HL-60/S4 treated with phorbol 12-myristate 13-acetate at 8.2 ng/mL for 4 days and 3 days (cell line): ENCODE results near the gene SLC32A1.

ENCODE experiments used
- in situ Hi-C: fragments of 300-500 bp; cut with MboI; formaldehyde crosslinking; loops from 2 replicates; pipeline ENCODE4 v1.15.0; 2022; ENCODE audit warnings: low sequenced_read_pairs

SLC32A1 gene

DNA sequence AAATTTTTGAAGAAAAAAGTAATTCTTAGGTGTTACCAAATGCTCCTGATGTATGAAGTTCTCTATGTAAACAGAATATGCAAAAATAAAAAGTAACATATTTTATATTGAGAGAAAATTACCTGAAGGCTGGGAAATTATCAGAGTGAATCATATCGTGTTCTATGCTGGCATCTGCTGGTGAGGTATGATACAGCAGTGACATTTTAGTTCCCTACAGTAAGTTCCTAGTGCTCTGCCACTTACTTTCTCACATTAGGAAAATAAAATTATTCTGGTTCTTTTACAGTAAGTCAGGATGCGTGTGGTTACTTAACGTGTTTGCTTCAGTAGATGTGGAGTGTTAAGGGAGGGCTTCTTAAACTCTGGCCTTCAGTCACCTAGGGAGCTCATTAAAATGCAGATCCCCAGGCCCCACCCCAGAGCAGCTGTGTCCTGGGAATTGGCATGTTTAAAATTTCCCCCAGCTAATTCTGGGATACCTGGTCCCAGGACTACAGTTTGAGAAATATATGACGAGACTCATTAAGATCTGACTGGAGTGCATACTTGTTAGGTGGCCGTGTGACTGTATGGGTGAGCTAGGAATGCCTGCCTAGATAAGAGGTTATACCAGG lies 27.2 kb downstream of the SLC32A1 start:
- in situ Hi-C loops, result no loop called here

DNA sequence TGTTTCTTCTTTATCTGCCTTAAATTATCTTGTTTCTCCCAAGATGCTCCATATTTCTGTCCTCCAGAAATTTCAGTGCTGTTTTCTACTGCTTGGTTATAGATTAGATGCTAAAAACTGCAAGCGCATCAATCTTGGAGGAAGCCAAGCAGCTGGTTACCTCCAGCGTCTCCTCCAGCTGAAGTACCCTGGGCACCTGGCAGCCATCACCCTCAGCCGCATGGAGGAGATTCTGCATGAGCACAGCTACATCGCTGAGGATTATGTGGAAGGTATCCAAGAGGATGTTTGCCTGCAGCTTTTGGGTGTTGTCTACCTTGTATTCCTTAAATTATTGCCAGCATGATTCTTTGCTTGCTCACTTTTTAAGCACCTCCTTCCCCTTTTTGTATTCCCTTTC lies 27.7 kb downstream of the SLC32A1 start:
- in situ Hi-C loops, result no loop called here

DNA sequence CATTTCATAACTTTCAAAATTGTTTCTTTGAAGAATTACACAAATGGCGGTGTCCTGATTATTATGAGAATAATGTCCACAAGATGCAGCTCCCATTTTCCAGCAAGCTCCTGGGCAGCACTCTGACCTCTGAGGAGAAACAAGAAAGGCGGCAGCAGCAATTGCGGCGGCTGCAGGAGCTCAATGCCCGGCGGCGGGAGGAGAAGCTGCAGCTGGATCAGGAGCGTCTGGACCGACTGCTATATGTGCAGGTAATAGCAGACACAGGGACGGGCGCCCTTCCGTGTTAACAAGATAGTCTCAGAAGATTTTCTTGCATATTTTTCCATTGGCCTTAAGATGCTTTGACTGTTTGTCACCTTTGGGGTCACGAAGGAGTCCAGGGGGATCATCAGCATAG lies 30.6 kb downstream of the SLC32A1 start:
- in situ Hi-C loops, result no loop called here

DNA sequence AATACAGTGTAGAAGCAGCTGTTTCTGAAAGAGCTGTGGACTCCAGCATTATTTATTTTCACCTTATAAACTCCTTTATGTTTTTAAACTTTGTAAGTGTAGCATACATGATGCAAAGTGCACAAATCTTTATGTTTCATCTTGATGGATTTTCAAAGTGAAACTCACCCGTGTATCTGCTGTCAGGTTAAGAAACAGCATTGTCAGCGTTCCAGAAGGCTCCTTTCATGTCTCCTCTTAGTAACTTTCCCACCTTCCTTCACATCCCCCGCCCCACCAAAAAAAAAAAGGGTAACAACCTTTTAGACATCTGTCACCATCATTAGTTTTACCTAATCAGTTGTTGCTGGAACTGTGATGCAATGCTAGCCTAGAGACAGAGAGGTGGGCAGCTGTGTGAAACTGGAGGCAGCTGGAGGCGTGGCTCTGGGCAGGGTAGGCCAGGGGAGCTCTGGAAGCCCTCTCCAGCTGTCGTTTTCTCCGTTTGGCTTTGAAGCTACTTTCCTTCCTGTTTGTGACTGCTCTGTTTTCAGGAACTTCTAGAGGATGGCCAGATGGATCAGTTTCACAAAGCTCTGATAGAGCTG lies 31.1 kb downstream of the SLC32A1 start:
- in situ Hi-C loops, result no loop called here

DNA sequence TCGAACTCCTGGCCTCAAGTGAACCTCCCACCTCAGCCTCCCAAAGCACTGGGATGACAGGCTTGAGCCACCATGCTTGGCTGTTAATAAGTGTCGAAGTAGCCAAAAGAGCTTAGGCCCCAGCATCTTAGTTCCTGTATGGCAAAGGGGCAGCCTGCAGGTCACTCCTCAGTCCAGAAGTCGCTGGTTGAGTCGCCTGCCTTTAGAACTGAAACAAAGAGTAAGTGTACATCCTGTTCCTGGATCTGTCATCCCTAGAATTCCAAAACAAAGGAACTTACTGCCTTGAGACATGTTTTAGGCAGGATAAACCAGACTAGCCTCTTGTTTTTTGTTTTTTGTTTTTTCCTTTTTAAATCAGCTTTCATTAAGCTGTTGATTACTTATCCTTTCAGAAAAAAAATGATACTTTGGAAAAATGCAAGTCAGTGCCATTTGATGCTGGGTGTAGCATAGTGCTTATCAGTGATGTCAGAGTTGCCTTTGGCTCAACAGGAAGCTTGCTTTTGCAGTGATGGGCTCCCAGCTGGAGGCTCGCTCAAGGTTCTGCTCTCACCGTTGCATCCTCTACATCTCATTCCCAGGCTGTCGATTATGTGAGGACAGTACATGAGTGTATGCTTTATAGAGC lies 33.0 kb downstream of the SLC32A1 start:
- in situ Hi-C loops, result no loop called here

DNA sequence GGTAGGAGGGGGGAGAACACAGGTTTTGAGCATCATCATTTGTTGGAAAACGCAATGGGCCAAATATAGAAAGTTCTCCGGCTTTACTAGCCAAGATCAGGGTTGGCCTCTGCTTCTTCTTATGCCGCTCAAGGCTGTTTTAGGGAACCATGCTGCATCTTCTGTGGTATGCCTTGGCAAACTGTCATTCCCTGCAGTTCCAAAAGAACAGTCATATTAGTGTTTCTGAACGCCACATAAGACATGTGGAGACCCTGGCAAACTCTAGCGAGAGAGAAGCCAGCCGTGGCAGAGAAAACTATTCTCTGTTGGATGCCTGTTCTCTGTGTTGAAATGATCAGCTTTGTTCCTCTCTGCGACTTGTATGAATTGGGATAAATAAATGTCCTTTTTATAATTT lies 34.8 kb downstream of the SLC32A1 start:
- in situ Hi-C loops, result no loop called here

DNA sequence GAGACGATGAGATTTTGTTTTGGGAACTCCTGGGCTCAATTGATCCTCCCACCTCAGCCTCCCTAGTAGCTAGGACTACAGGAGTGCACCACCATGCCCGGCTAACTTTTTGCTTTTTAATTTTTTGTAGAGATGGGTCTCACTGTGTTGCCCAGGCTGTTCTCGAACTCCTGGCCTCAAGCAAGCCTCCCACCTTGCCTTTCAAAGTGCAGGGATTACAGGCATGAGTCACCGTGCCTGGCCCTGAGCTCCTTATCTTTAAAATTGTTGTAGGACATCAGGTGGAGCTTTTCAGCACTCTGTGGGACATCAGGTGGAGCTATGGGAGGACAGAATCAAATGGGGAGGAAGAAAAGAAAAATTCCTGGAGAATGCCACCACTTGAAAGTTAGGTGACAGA lies 36.7 kb downstream of the SLC32A1 start:
- in situ Hi-C loops, result no loop called here

DNA sequence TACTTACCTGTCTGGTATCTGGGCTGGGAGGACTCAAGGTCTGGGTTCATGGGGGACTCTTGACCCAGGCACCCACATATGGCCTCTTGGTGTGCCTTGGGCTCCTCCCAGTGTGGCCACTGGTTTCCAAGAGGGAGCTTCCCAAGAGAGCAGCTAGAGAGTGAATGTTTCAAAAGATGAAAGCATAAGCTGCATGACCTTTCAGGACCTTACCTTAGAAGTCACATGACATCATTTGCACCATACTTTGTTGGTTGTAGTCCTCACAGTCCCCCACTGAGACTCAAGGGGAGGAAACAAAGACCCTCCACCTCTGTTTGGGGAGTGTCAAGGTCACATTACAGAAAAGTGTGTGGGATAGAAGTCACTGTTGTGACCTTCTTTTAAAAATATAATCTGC lies 37.9 kb downstream of the SLC32A1 start:
- in situ Hi-C loops, result no loop called here

DNA sequence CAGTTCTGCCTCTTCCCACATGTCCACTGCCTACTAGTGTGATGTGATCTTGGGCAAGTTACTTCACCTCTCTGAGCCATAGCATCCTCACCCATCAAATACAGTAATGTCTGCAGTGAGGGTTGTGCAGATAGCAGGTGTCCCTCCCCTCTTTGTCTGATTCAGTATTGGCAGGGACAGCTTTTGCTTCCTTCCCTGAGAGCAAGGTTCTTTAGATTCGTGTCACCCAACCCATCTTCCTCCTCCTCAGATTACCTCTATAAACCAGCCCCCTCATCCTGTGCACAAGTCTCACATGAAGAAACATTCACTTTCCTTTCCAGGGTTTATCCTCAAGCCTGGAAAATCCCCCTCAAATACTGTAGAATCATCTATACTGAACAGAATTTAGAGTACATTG lies 39.3 kb downstream of the SLC32A1 start:
- in situ Hi-C loops, result no loop called here

DNA sequence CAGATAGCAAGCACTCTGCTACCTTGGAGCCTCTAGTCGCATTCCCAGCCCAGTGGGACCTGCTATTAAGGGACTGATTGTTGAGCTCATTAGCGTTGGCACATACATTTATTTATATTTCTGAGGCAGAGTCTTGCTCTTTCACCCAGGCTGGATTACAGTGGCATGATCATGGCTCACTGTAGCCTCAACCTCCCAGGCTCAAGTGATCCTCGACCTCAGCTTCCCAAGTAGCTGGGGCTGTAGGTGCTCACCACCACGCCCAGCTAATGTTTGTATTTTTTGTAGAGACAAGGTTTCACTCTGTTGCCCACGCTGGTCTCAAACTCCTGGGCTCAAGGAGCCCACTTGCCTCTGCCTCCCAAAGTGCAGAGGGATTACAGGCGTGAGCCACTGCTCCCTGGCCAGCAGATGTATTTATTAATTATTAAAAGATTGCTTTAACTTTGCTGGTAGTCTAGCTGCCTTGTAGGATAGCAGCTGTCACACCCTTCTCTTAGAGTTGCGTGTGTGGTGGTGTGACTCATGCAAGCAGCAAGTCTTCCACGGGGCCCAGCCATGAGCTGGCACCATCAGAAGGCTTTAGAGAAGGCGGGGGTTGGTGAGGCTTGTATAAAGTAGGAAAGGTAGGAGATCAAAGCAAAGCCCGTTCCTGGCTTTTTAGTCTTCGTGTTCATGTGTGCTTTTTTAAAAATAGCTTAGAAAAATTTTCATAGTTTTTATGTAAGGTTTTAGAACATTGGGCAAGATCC lies 40.5 kb downstream of the SLC32A1 start:
- in situ Hi-C loops, result no loop called here

DNA sequence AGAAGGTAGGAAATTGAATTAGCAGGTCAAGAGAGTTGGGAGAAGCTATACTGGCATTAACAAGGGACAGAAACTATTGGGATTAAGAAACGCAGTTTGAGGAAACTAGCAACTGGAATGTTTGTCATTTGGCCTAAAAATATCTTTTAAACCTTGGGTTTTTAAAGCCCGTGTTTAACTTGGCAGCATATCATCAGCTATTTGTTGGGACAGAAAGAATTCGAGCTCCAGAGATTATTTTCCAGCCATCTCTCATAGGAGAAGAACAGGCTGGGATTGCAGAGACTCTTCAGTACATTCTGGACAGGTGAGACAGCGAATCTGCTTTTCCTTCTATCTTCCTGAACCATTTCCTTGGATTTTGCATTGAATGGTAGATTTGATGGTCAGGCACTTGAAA lies 41.8 kb downstream of the SLC32A1 start:
- in situ Hi-C loops, result no loop called here

DNA sequence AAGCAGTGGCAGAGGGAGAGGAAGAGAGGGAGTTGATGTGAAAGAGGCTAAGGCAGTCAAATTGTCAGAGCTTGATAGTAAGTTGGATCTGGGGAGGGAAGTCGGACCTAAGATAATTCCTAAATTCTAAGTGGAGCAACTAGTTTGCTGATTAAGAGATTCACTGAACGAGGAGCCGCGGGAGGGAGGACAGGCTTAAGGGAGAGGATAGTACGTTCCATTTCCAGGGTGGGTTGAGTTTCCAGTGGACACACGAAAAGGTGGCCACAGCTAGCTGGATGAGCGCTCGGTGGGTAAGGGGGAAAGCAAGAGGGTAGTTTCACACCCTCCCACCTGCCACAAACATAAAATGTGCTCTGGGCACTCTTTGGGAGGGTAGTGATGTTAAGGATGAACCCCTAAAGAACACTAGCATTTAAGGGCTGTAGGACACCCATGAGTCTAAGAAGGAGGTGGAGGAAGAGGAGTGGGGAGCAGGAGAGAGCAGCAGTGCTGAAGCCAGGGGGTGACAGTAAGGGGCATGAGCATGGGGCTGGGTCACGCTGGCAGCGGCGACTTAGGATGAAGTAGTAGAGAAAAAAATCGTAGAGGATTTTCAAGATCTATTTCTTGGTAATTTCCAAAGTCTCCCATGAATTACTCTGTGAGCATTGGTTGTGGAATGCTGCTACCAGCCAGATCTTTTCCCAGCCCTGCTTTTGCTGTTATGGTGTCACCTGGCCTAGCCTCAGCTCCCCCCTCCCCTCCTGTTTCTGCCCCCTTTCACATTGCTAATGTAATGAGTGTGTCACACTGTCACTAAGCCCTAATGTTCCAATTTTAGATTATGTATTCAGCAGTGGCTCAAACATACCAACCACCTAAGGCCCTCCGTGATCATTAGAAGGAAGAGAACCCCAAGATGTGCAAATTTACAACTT lies 45.4 kb downstream of the SLC32A1 start:
- in situ Hi-C loops, result no loop called here

DNA sequence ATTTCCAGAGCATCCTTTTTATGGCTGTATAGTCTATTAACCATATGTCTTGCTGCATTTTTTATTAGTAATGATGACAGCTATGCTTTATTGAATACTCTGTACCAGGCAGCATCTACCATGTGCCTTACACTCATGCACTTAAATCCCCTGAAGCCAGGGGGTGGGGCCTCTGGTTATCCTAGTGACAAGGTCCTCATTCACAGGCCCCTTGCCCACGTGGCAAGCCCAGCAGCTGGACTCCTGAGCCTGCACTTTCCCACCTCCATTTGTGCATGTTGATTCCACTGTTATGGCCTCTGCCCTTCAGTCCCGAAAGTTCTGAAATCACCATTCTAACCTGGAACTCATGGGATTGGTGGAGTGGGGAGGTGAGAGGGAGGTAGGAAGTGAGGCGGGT lies 46.3 kb downstream of the SLC32A1 start:
- in situ Hi-C loops, result no loop called here

DNA sequence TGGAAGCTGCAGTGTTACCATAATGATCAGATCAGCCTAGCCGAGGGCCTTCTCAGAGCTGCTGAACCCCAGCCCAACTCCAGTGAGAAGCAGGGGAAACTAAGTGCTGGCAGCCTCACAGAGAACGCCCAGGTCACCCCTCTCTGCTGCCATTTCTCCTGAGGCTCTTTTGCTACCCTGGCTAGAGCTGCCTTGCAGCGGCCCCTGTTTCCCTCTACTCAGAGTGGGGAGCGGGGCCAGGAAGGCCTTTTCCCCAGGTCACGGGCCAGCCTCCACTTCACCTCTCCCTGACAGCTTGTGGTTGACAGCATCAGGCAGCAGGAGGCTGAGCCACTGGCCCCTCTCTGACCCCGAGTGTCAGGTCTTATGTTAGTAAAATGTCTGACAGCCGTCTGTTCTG lies 46.7 kb downstream of the SLC32A1 start:
- in situ Hi-C loops, result no loop called here

DNA sequence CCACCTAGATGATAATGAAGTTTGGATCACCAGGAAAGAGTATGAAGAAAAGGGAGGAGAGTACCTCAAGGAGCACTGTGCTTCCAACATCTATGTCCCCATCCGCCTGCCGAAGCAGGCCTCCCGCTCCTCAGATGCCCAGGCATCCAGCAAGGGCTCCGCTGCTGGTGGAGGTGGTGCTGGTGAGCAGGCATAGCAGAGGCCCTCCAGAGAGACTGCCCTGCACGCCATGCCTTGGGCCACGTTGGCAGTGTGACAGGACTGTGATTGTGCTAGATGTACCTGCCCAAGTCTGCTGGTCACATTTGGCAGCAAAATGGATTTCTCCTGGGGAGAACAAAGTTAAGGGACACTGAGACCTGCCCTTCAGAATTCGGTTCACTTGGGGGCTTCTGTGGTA lies 47.3 kb downstream of the SLC32A1 start:
- in situ Hi-C loops, result no loop called here

DNA sequence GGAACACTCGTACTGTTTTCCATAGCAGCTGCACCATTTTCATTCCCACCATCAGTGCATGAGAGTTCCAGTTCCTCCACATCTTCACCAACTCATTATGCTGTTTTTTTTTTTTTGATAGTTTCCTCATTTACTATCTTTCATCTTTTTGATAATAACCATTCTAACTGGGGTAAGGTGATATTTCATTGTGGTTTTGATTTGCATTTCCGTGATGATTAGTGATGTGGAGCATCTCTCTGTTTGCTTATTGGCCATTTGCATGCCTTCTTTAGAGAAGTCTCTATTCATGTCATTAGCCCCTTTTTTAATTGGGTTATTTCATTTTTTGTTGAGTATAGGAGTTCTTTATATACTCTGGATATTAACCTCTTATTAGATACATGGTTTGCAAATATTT lies 49.9 kb downstream of the SLC32A1 start:
- in situ Hi-C loops, result no loop called here

DNA sequence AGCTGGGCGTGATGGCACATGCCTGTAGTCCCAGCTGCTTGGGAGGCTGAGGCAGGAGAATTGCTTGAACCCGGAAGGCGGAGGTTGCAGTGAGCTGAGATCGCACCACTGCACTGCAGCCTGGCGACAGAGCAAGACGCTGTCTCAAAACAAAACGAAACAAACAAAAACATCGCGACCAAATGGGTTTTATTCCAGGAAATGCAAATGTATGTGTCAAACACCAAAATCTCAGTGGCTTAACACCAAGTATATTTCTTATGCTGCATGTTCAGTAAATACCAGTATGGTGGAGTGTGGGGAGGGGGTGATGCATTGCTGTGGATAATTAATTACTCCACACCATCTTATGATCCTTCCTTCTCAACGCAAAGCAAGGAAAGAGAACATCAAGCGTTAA lies 52.1 kb downstream of the SLC32A1 start:
- in situ Hi-C loops, result no loop called here
